ENCODE data around the gene USP48.

DNA sequence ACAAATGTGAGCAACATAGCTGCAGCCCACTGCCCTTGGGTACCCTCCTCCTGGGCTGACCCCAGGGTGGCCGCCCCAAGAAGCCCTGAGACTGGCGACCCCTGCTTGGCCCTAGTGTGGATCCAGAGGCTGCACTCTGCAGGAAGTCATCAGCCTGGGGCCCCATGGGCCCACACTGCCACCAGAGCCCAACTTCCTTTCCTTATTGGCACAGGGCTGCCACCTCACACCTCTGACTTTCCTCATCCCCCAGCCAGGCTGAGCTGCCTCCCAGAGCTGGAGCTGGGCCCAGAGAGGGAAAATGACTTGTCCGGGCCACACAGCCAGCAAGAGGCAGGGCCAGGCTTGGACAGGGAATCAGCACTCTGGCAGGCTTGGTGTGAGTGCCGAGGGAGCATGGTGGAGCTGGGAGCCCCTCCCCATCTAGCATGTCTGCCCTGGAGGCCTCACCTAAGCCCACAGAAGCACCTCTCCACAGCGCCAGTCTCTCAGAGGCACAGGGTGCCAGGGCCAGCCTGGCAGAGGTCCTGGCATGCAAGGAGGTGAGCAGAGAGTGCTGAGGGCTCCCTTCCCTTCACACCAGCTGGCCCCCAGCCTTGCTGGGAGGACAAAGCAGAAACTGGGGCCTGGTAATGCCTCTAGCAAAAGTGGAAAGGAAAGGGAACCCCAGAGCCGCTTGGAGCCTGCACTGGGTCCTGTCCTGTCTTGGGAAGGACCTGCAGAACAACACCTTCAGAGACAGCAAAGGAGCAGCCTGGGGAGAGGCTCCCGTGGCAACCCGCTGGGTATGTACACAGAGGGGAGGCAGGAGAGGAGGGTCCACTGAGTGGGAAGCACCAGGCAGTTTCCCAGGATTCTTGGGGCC lies 117.0 kb downstream of the USP48 start:
- TF ChIP-seq, protein P1, sequence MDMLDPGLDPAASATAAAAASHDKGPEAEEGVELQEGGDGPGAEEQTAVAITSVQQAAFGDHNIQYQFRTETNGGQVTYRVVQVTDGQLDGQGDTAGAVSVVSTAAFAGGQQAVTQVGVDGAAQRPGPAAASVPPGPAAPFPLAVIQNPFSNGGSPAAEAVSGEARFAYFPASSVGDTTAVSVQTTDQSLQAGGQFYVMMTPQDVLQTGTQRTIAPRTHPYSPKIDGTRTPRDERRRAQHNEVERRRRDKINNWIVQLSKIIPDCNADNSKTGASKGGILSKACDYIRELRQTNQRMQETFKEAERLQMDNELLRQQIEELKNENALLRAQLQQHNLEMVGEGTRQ (IDR thresholded peaks at IDR 0.05; ENCODE audit: low read length), result no peak
- TF ChIP-seq, protein P2, sequence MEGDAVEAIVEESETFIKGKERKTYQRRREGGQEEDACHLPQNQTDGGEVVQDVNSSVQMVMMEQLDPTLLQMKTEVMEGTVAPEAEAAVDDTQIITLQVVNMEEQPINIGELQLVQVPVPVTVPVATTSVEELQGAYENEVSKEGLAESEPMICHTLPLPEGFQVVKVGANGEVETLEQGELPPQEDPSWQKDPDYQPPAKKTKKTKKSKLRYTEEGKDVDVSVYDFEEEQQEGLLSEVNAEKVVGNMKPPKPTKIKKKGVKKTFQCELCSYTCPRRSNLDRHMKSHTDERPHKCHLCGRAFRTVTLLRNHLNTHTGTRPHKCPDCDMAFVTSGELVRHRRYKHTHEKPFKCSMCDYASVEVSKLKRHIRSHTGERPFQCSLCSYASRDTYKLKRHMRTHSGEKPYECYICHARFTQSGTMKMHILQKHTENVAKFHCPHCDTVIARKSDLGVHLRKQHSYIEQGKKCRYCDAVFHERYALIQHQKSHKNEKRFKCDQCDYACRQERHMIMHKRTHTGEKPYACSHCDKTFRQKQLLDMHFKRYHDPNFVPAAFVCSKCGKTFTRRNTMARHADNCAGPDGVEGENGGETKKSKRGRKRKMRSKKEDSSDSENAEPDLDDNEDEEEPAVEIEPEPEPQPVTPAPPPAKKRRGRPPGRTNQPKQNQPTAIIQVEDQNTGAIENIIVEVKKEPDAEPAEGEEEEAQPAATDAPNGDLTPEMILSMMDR (IDR thresholded peaks at IDR 0.05; ENCODE audit: control extremely low read depth in 1 of 3, insufficient read depth in 1 of 3, low read depth in 1 of 3, low read length in 3 of 3), result no peak
- TF ChIP-seq NRF1 (IDR thresholded peaks at IDR 0.05; ENCODE audit: low read depth, low read length) (no peak), POLR2AphosphoS5 (IDR thresholded peaks at IDR 0.05; ENCODE audit: low read depth, low read length) (no peak), JUND (IDR thresholded peaks at IDR 0.05; ENCODE audit: low read length) (no peak)
